ENCODE data around the gene SH3TC1. TPM values are rescaled to one million over a fixed set of nuclear protein-coding genes. Genes with fewer than 3 reads are reported as not detected.

The SH3TC1 gene
- total and polyA plus RNA-seq, 2 of the 8 experiments (the other 6 are each of a cell fraction or from before 2014, with no cell fraction given): 0.15 TPM; not detected in 1

DNA sequence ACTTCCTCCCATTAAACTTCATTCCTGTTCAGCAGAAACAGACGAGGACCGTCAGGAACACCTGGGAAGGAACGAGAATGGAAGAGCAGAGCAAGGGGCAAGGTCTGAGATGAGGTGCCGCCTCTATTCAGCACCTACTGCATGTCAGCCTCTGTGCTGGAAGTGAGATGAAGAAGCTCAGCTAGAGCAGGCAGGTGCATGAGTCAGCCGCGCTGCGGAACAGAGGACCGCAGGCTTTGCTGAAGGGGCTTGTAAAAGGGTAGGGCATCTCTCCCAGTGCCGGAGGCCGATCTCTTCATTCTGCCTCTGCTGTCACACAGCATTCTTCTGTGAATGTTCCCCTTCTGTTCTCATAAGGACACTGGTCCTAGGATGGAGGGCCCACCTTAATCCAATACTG is 34.4 kb upstream of the SH3TC1 start:
- no peak overlapping the region for H4K8ac ChIP-seq (ENCODE audit: extremely low read depth, insufficient read depth, low read length)
- no peak overlapping the region for H3K4ac ChIP-seq (replicated peaks; ENCODE audit: insufficient read length, low read depth, low read length)
- H2AK5ac ChIP-seq (ENCODE audit: low read depth, low read length): no peak overlapping the region
- H3K79me2 ChIP-seq (ENCODE audit: control insufficient read depth in 1 of 2, insufficient read depth in 2 of 2, low read length in 2 of 2): no peaks in the 10 kb centered on the region
- FAIRE-seq: no peak
- H3K18ac ChIP-seq (ENCODE audit: extremely low read depth, low read length): no peak overlapping the region
- no peak overlapping the region for H2BK12ac ChIP-seq (ENCODE audit: low read depth, low read length)
- H3K9ac ChIP-seq (replicated peaks in 1 of 4; ENCODE audit: extremely low read depth in 1 of 4, low read depth in 3 of 4, low read length in 3 of 4): no peak overlapping the region
- no peak overlapping the region for H3K23ac ChIP-seq (ENCODE audit: insufficient read length)
- H3K4me3 ChIP-seq (ENCODE audit: extremely low read depth in 1 of 4, insufficient read depth in 2 of 4, low read depth in 3 of 4, low read length in 4 of 4): no peak overlapping the region
- H3K79me1 ChIP-seq (ENCODE audit: low read depth, low read length): no peaks in the 10 kb centered on the region
- no peak overlapping the region for H3K27ac ChIP-seq (ENCODE audit: low read depth, low read length)
- peaks cover 0 to under 1% (median 0%) of the 10 kb centered on the region in 4 experiments; a peak in 2 of 7 replicates for H3K4me1 ChIP-seq (replicated peaks in 1 of 4; ENCODE audit: control insufficient read depth in 3 of 4, insufficient read depth in 4 of 4, low read length in 3 of 4)
- H2BK20ac ChIP-seq (ENCODE audit: low read length): no peak overlapping the region
- CTCF ChIA-PET (ENCODE audit: partially characterized antibody): interaction anchor here (1.4 kb wide), 1 partner anchor 12 kb away, joined by 3 read pairs; no protein-coding TSS in a partner anchor
- H3K23me2 ChIP-seq (ENCODE audit: low read depth, low read length): peaks cover 11% of the 10 kb centered on the region; the same call in 1 of the 2 replicates
- H2BK5ac ChIP-seq (ENCODE audit: low read depth, low read length): 0 out of 2 replicates have a peak overlapping the region, but pooled peaks have one; percentile 52
- H4K91ac ChIP-seq (replicated peaks; ENCODE audit: insufficient read length, low read length): no peak overlapping the region
- H2BK120ac ChIP-seq (replicated peaks; ENCODE audit: low read depth, low read length): no peak overlapping the region
- H4K5ac ChIP-seq (ENCODE audit: insufficient read length, low read depth, low read length): no peak overlapping the region
- no peak overlapping the region for H3K56ac ChIP-seq (replicated peaks; ENCODE audit: insufficient read length, low read depth, low read length)
- H2AFZ ChIP-seq (ENCODE audit: low read length): no peak overlapping the region
- H3K27me3 ChIP-seq (replicated peaks in 1 of 4; ENCODE audit: control insufficient read depth in 3 of 4, extremely low read depth in 1 of 4, insufficient read depth in 3 of 4, low read length in 3 of 4): peaks cover 0 to 12% (median 6%) of the 10 kb centered on the region in 4 experiments; a peak in 6 of 7 replicates
- WGBS, 2 experiments (ENCODE audit: extremely low coverage in 1 of 2, insufficient coverage in 1 of 2, insufficient read length in 1 of 2, insufficient replicate concordance in 2 of 2, low coverage in 1 of 2, low lambda C conversion rate in 2 of 2, missing lambda C conversion rate in 1 of 2): 93% methylated on average over 10 of the region's 10 CpGs; no CpG with 5 or more reads in 1 of the 2 experiments
- no peak overlapping the region for H3K4me2 ChIP-seq (ENCODE audit: insufficient read depth in 1 of 2, low read depth in 2 of 2, low read length in 2 of 2)
- no peak for DNase-seq (ENCODE audit: low read depth in 1 of 2, low spot score in 2 of 2)
- H3K9me3 ChIP-seq (ENCODE audit: insufficient read depth in 2 of 2, low read depth in 1 of 2, low read length in 1 of 2): peaks cover 9 to 13% of the 10 kb centered on the region in 2 experiments
- no peaks in the 10 kb centered on the region for H3K36me3 ChIP-seq (ENCODE audit: control insufficient read depth in 2 of 4, insufficient read depth in 4 of 4, low read length in 3 of 4)
- H3K14ac ChIP-seq (ENCODE audit: insufficient read length): no peak overlapping the region
- no peak overlapping the region for H2BK15ac ChIP-seq (ENCODE audit: low read length)
- H4K20me1 ChIP-seq (replicated peaks in 1 of 2; ENCODE audit: control insufficient read depth in 1 of 2, insufficient read depth in 2 of 2, low read length in 2 of 2): peaks cover 0 to 5% of the 10 kb centered on the region in 2 experiments
- POLR2A ChIA-PET (ENCODE audit: partially characterized antibody): no interaction called here
- no peak for TF ChIP-seq GABPA (IDR thresholded peaks at IDR 0.05; ENCODE audit: borderline replicate concordance, insufficient read depth, low read length)
